GM21737 (cell line): ENCODE measurements around the gene RRM2.
"Not testable (repeated sequence)": the region's sequence is repeated elsewhere in the genome, so short reads cannot be mapped to it uniquely, and the experiment has no call there.

Experiments used
- ATAC-seq: cut with Tn5 transposase; IDR thresholded peaks from one replicate; pipeline ENCODE4 v1.9.1; 2021; ENCODE audit warnings: mild to moderate bottlenecking, moderate library complexity; ENCODE audit not compliant: unreplicated experiment

RRM2 gene

GRCh38 chr2:10089565-10090190 lies 32.9 kb upstream of the RRM2 start:
- no peak for ATAC-seq

GRCh38 chr2:10091182-10091888 lies 31.2 kb upstream of the RRM2 start:
- ATAC-seq: no peak

GRCh38 chr2:10091889-10092244 lies 30.7 kb upstream of the RRM2 start:
- ATAC-seq: not testable (repeated sequence)

GRCh38 chr2:10094271-10094814 lies 28.2 kb upstream of the RRM2 start:
- ATAC-seq: no peak

GRCh38 chr2:10095175-10095574 lies 27.4 kb upstream of the RRM2 start:
- ATAC-seq: no peak

GRCh38 chr2:10096641-10097040 lies 25.9 kb upstream of the RRM2 start:
- no peak for ATAC-seq

GRCh38 chr2:10097352-10098148 lies 25.0 kb upstream of the RRM2 start:
- peak; percentile 72 for ATAC-seq

- no peak for ATAC-seq
These were observed 21.0 kb upstream of the RRM2 start for GRCh38 chr2:10101491-10101890.

- no peak for ATAC-seq
These were observed 19.4 kb upstream of the RRM2 start for GRCh38 chr2:10103179-10103578.

GRCh38 chr2:10104906-10105305 lies 17.6 kb upstream of the RRM2 start:
- ATAC-seq: not testable (repeated sequence)

- ATAC-seq: no peak
These were observed 13.2 kb upstream of the RRM2 start for GRCh38 chr2:10109311-10109710.

GRCh38 chr2:10119027-10119325 lies 3.6 kb upstream of the RRM2 start:
- ATAC-seq: no peak

- no peak for ATAC-seq
These were observed 2.9 kb upstream of the RRM2 start for GRCh38 chr2:10119601-10120157.

- ATAC-seq: peak; percentile 48
These were observed 2.2 kb upstream of the RRM2 start for GRCh38 chr2:10120158-10120876.

GRCh38 chr2:10120877-10121574 lies 1.5 kb upstream of the RRM2 start:
- ATAC-seq: no peak

- no peak for ATAC-seq
These were observed 742 bp downstream of the RRM2 start for GRCh38 chr2:10123281-10123680.

- ATAC-seq: no peak
These were observed 2.1 kb downstream of the RRM2 start for GRCh38 chr2:10124538-10125045.

GRCh38 chr2:10125842-10126631 lies 3.5 kb downstream of the RRM2 start:
- no peak for ATAC-seq

- no peak for ATAC-seq
These were observed 4.1 kb downstream of the RRM2 start for GRCh38 chr2:10126632-10127026.
